Mucosa of stomach (tissue), 1 donor: ENCODE measurements around the gene RIPPLY2.
"Not testable (repeated sequence)": the region's sequence is repeated elsewhere in the genome, so short reads cannot be mapped to it uniquely, and the experiment has no call there.

ENCODE experiments used
- H3K27me3 ChIP-seq: one replicate; pipeline ENCODE4 v1.7.0; 2013; ENCODE audit warnings: mild to moderate bottlenecking, low read length; ENCODE audit not compliant: control insufficient read depth, insufficient read depth
- H3K36me3 ChIP-seq: one replicate; pipeline ENCODE4 v1.7.0; 2013; ENCODE audit warnings: low read length; ENCODE audit not compliant: control insufficient read depth, insufficient read depth
- H3K4me1 ChIP-seq: one replicate; pipeline ENCODE4 v1.7.0; 2013; ENCODE audit warnings: mild to moderate bottlenecking, low read length; ENCODE audit not compliant: control insufficient read depth, insufficient read depth
- H3K4me3 ChIP-seq: one replicate; pipeline ENCODE4 v1.7.0; 2013; ENCODE audit warnings: low read length
- H3K9ac ChIP-seq: one replicate; pipeline ENCODE4 v1.7.0; 2013; ENCODE audit warnings: mild to moderate bottlenecking, low read length, moderate library complexity
- H3K9me3 ChIP-seq: one replicate; pipeline ENCODE4 v1.7.0; 2013; ENCODE audit warnings: mild to moderate bottlenecking, low read length, moderate library complexity; ENCODE audit not compliant: control insufficient read depth
- donor health status: Pancreatic carcinoma.

The RIPPLY2 gene

GRCh38 chr6:83853178-83854000, at the start of gene RIPPLY2:
Gene RIPPLY2 (plus strand): TSS chr6:83853360. CDS start chr6:83853417, 57 bp downstream.
- Histone ChIP-seq H3K36me3 (no peaks in the 10 kb centered on the region), H3K4me3 (peak within 1 kb of the TSS; percentile 31), H3K27me3 (peaks cover 28% of the 10 kb centered on the region), H3K9ac (no peak within 1 kb of the TSS), H3K9me3 (no peaks in the 10 kb centered on the region), H3K4me1 (no peaks in the 10 kb centered on the region)

GRCh38 chr6:83803492-83803891, 49.7 kb upstream of the RIPPLY2 start:
- H3K9me3 ChIP-seq, H3K4me3 ChIP-seq, H3K36me3 ChIP-seq, H3K9ac ChIP-seq, H3K27me3 ChIP-seq, H3K4me1 ChIP-seq: not testable (repeated sequence)

GRCh38 chr6:83804886-83805285, 48.3 kb upstream of the RIPPLY2 start:
- H3K27me3 ChIP-seq: no peaks in the 10 kb centered on the region
- no peaks in the 10 kb centered on the region for H3K4me1 ChIP-seq
- no peak overlapping the region for H3K9ac ChIP-seq
- H3K36me3 ChIP-seq: no peaks in the 10 kb centered on the region
- no peaks in the 10 kb centered on the region for H3K9me3 ChIP-seq
- H3K4me3 ChIP-seq: no peak overlapping the region

- Histone ChIP-seq H3K9ac (no peak overlapping the region), H3K4me3 (no peak overlapping the region), H3K27me3 (no peaks in the 10 kb centered on the region)
These were observed 45.2 kb upstream of the RIPPLY2 start for GRCh38 chr6:83808005-83808404.

GRCh38 chr6:83808926-83809325, 44.2 kb upstream of the RIPPLY2 start:
- H3K4me3 ChIP-seq: no peak overlapping the region
- no peaks in the 10 kb centered on the region for H3K36me3 ChIP-seq
- no peak overlapping the region for H3K9ac ChIP-seq
- no peaks in the 10 kb centered on the region for H3K27me3 ChIP-seq
- no peaks in the 10 kb centered on the region for H3K4me1 ChIP-seq
- no peaks in the 10 kb centered on the region for H3K9me3 ChIP-seq

More at GRCh38 chr6:83808005-83808404, 45.2 kb upstream of the RIPPLY2 start:
- H3K4me1 ChIP-seq: no peaks in the 10 kb centered on the region
- H3K9me3 ChIP-seq: no peaks in the 10 kb centered on the region
- no peaks in the 10 kb centered on the region for H3K36me3 ChIP-seq

- H3K4me1 ChIP-seq: no peaks in the 10 kb centered on the region
- H3K4me3 ChIP-seq: no peak overlapping the region
- no peak overlapping the region for H3K9ac ChIP-seq
- no peaks in the 10 kb centered on the region for H3K27me3 ChIP-seq
- H3K36me3 ChIP-seq: no peaks in the 10 kb centered on the region
- no peaks in the 10 kb centered on the region for H3K9me3 ChIP-seq
These were observed 40.6 kb upstream of the RIPPLY2 start for GRCh38 chr6:83812595-83812994.

- Histone ChIP-seq H3K4me1 (no peaks in the 10 kb centered on the region), H3K9ac (no peak overlapping the region), H3K27me3 (no peaks in the 10 kb centered on the region), H3K4me3 (no peak overlapping the region), H3K9me3 (no peaks in the 10 kb centered on the region), H3K36me3 (no peaks in the 10 kb centered on the region)
These were observed 37.4 kb upstream of the RIPPLY2 start for GRCh38 chr6:83815631-83816272.

- no peaks in the 10 kb centered on the region for H3K36me3 ChIP-seq
- H3K9ac ChIP-seq: no peak overlapping the region
- H3K9me3 ChIP-seq: no peaks in the 10 kb centered on the region
- no peaks in the 10 kb centered on the region for H3K27me3 ChIP-seq
- H3K4me1 ChIP-seq: peaks cover 5% of the 10 kb centered on the region
- no peak overlapping the region for H3K4me3 ChIP-seq
These were observed 30.5 kb upstream of the RIPPLY2 start for GRCh38 chr6:83822629-83823169.

- Histone ChIP-seq H3K4me3 (no peak overlapping the region), H3K9ac (no peak overlapping the region), H3K36me3 (no peaks in the 10 kb centered on the region), H3K9me3 (no peaks in the 10 kb centered on the region), H3K4me1 (peaks cover 5% of the 10 kb centered on the region), H3K27me3 (no peaks in the 10 kb centered on the region)
These were observed 28.8 kb upstream of the RIPPLY2 start for GRCh38 chr6:83824388-83824801.

- H3K36me3 ChIP-seq: no peaks in the 10 kb centered on the region
- H3K4me3 ChIP-seq: no peak overlapping the region
- H3K9me3 ChIP-seq: no peaks in the 10 kb centered on the region
- H3K9ac ChIP-seq: no peak overlapping the region
- H3K27me3 ChIP-seq: no peaks in the 10 kb centered on the region
- peaks cover 5% of the 10 kb centered on the region for H3K4me1 ChIP-seq
These were observed 28.3 kb upstream of the RIPPLY2 start for GRCh38 chr6:83824831-83825230.

GRCh38 chr6:83827050-83827449, 26.1 kb upstream of the RIPPLY2 start:
- no peak overlapping the region for H3K9ac ChIP-seq
- no peaks in the 10 kb centered on the region for H3K9me3 ChIP-seq
- no peak overlapping the region for H3K4me3 ChIP-seq
- H3K4me1 ChIP-seq: peaks cover 5% of the 10 kb centered on the region
- peaks cover 2% of the 10 kb centered on the region for H3K27me3 ChIP-seq
- H3K36me3 ChIP-seq: no peaks in the 10 kb centered on the region

- Histone ChIP-seq H3K9me3 (no peaks in the 10 kb centered on the region), H3K27me3 (no peaks in the 10 kb centered on the region), H3K4me1 (no peaks in the 10 kb centered on the region), H3K4me3 (no peak overlapping the region), H3K36me3 (no peaks in the 10 kb centered on the region), H3K9ac (no peak overlapping the region)
These were observed 14.4 kb upstream of the RIPPLY2 start for GRCh38 chr6:83838727-83839126.
